HG03066 (cell line): ENCODE results near the gene SLC25A12.

ENCODE experiments used
- ATAC-seq: cut with Tn5 transposase; IDR thresholded peaks from one replicate; pipeline ENCODE4 v1.9.1; 2021; ENCODE audit warnings: low read depth; ENCODE audit not compliant: unreplicated experiment

Gene SLC25A12

GRCh38 chr2:171893196-171893823 is 734 bp downstream of the SLC25A12 start:
- ATAC-seq = no peak

- ATAC-seq = no peak
Observed at GRCh38 chr2:171889808-171890207, 4.2 kb downstream of the SLC25A12 start.

- ATAC-seq = no peak
Observed at GRCh38 chr2:171889333-171889732, 4.7 kb downstream of the SLC25A12 start.

- ATAC-seq = no peak
Observed at GRCh38 chr2:171883275-171883893, 10.7 kb downstream of the SLC25A12 start.

- no peak for ATAC-seq
Observed at GRCh38 chr2:171882089-171882769, 11.8 kb downstream of the SLC25A12 start.

GRCh38 chr2:171880774-171881173 is 13.3 kb downstream of the SLC25A12 start:
- ATAC-seq = no peak

- no peak for ATAC-seq
Observed at GRCh38 chr2:171879865-171880264, 14.2 kb downstream of the SLC25A12 start.

- ATAC-seq = no peak
Observed at GRCh38 chr2:171878481-171878993, 15.5 kb downstream of the SLC25A12 start.

- ATAC-seq = no peak
Observed at GRCh38 chr2:171874963-171875362, 19.1 kb downstream of the SLC25A12 start.

- no peak for ATAC-seq
Observed at GRCh38 chr2:171874517-171874916, 19.5 kb downstream of the SLC25A12 start.

GRCh38 chr2:171864357-171864985 is 29.6 kb downstream of the SLC25A12 start:
- no peak for ATAC-seq

GRCh38 chr2:171862501-171862900 is 31.5 kb downstream of the SLC25A12 start:
- no peak for ATAC-seq

- no peak for ATAC-seq
Observed at GRCh38 chr2:171858397-171858958, 35.6 kb downstream of the SLC25A12 start.

- no peak for ATAC-seq
Observed at GRCh38 chr2:171855401-171855800, 38.6 kb downstream of the SLC25A12 start.

GRCh38 chr2:171852366-171852888 is 41.6 kb downstream of the SLC25A12 start:
- no peak for ATAC-seq

- ATAC-seq = no peak
Observed at GRCh38 chr2:171847627-171848026, 46.4 kb downstream of the SLC25A12 start.

GRCh38 chr2:171846894-171847293 is 47.1 kb downstream of the SLC25A12 start:
- no peak for ATAC-seq

GRCh38 chr2:171841996-171842395 is 52.0 kb downstream of the SLC25A12 start:
- ATAC-seq = no peak

- no peak for ATAC-seq
Observed at GRCh38 chr2:171837736-171838135, 56.3 kb downstream of the SLC25A12 start.

- no peak for ATAC-seq
Observed at GRCh38 chr2:171836146-171836910, 57.7 kb downstream of the SLC25A12 start.
